Eye (tissue), 1 donor: Measurements from ENCODE around the gene USP3.
"Not testable (repeated sequence)": the region's sequence is repeated elsewhere in the genome, so short reads cannot be mapped to it uniquely, and the experiment has no call there.

ENCODE experiments used
- DNase-seq: peaks from one replicate; pipeline ENCODE4 v3.0.0-alpha.2; 2015

Gene USP3

GRCh38 chr15:63517202-63517601 lies 12.8 kb downstream of the USP3 start:
- no peak for DNase-seq

- no peak for DNase-seq
Observed at GRCh38 chr15:63517628-63518027, 13.2 kb downstream of the USP3 start.

GRCh38 chr15:63519041-63519440 lies 14.6 kb downstream of the USP3 start:
- DNase-seq, result no peak

- no peak for DNase-seq
Observed at GRCh38 chr15:63519548-63520178, 15.3 kb downstream of the USP3 start.

- DNase-seq, result not testable (repeated sequence)
Observed at GRCh38 chr15:63520462-63520861, 16.1 kb downstream of the USP3 start.

GRCh38 chr15:63522225-63522578 lies 17.8 kb downstream of the USP3 start:
- no peak for DNase-seq

GRCh38 chr15:63523306-63523990 lies 19.1 kb downstream of the USP3 start:
- no peak for DNase-seq

- no peak for DNase-seq
Observed at GRCh38 chr15:63524316-63525015, 20.1 kb downstream of the USP3 start.

- no peak for DNase-seq
Observed at GRCh38 chr15:63526401-63526800, 22.0 kb downstream of the USP3 start.

- no peak for DNase-seq
Observed at GRCh38 chr15:63528138-63528659, 23.8 kb downstream of the USP3 start.

- DNase-seq, result no peak
Observed at GRCh38 chr15:63530235-63530634, 25.8 kb downstream of the USP3 start.

GRCh38 chr15:63530752-63531299 lies 26.4 kb downstream of the USP3 start:
- no peak for DNase-seq

GRCh38 chr15:63531586-63531985 lies 27.2 kb downstream of the USP3 start:
- no peak for DNase-seq

- no peak for DNase-seq
Observed at GRCh38 chr15:63532307-63532744, 27.9 kb downstream of the USP3 start.

GRCh38 chr15:63534888-63535287 lies 30.5 kb downstream of the USP3 start:
- DNase-seq, result not testable (repeated sequence)

- no peak for DNase-seq
Observed at GRCh38 chr15:63535689-63536088, 31.3 kb downstream of the USP3 start.

GRCh38 chr15:63538876-63539275 lies 34.5 kb downstream of the USP3 start:
- no peak for DNase-seq

GRCh38 chr15:63539521-63539920 lies 35.1 kb downstream of the USP3 start:
- peak; percentile 43 for DNase-seq

GRCh38 chr15:63539998-63540397 lies 35.6 kb downstream of the USP3 start:
- no peak for DNase-seq

- no peak for DNase-seq
Observed at GRCh38 chr15:63540449-63540848, 36.1 kb downstream of the USP3 start.

GRCh38 chr15:63544258-63545026 lies 40.0 kb downstream of the USP3 start:
- DNase-seq, result no peak

GRCh38 chr15:63545520-63545919 lies 41.1 kb downstream of the USP3 start:
- DNase-seq, result no peak

- no peak for DNase-seq
Observed at GRCh38 chr15:63551400-63551799, 47.0 kb downstream of the USP3 start.
